IMR-90 (cell line): ENCODE measurements around the gene NUDT4B. TPM values are rescaled to one million over a fixed set of nuclear protein-coding genes. Genes with fewer than 3 reads are reported as not detected.
A peak's percentile ranks its signal among the peaks of the same experiment; 100 is the strongest.
"Not testable (repeated sequence)": the region's sequence is repeated elsewhere in the genome, so short reads cannot be mapped to it uniquely, and the experiment has no call there.

ENCODE experiments used
- ATAC-seq: fragments of 200-7000 bp; cut with Tn5 transposase; 2 replicates; pipeline ENCODE4 v1.9.1; 2020; ENCODE audit warnings: low read depth, mild to moderate bottlenecking, moderate library complexity
- BruUV-seq: library from RNA; stranded (reverse); fragments of 400-500 nt; replicated peaks from 2 replicates; lab custom pipeline; 2021; lab: Mats Ljungman, UMichigan
- CTCF ChIA-PET: fragments of 300-600 bp; formaldehyde crosslinking; extraction: SDS; loops from one replicate; lab custom pipeline; 2021; ENCODE audit warnings: antibody characterized with exemption; lab: Yijun Ruan, JAX
- POLR2A ChIA-PET: fragments of 300-600 bp; sonication (Branson Sonifier 250); formaldehyde crosslinking; loops from one replicate; lab custom pipeline; 2022; ENCODE audit warnings: antibody characterized with exemption; ENCODE audit not compliant: unreplicated experiment; lab: Charles Lee
- DNase-seq: peaks from one replicate; pipeline ENCODE4 v3.0.0; 2013
- H2AFZ ChIP-seq: replicated peaks from 2 replicates; pipeline ENCODE3; 2013; ENCODE audit warnings: low read length, mild to moderate bottlenecking; ENCODE audit not compliant: poor library complexity
- H2AK5ac ChIP-seq: 2 replicates; pipeline ENCODE4 v1.6.1; 2013; ENCODE audit warnings: low read depth, low read length, inconsistent platforms
- H2AK9ac ChIP-seq: replicated peaks from 2 replicates; pipeline ENCODE3; 2013; ENCODE audit warnings: mild to moderate bottlenecking, low read depth, low read length, moderate library complexity; ENCODE audit not compliant: poor library complexity
- H2BK120ac ChIP-seq: 2 replicates; pipeline ENCODE4 v1.6.1; 2013; ENCODE audit warnings: low read depth, low read length, inconsistent platforms
- H2BK15ac ChIP-seq: 3 replicates; pipeline ENCODE4 v1.6.1; 2013; ENCODE audit warnings: low read depth, low read length, inconsistent platforms
- H2BK20ac ChIP-seq: 2 replicates; pipeline ENCODE4 v1.6.1; 2013; ENCODE audit warnings: low read depth, mild to moderate bottlenecking, inconsistent platforms, low read length, moderate library complexity
- H2BK5ac ChIP-seq: 2 replicates; pipeline ENCODE4 v1.6.1; 2013; ENCODE audit warnings: mild to moderate bottlenecking, low read depth, low read length, inconsistent platforms; ENCODE audit not compliant: poor library complexity, severe bottlenecking
- H3K14ac ChIP-seq: replicated peaks from 2 replicates; pipeline ENCODE4 v1.6.1; 2013; ENCODE audit warnings: low read depth, low read length, inconsistent platforms
- H3K18ac ChIP-seq: 2 replicates; pipeline ENCODE4 v1.6.1; 2013; ENCODE audit warnings: low read depth, low read length, control low read depth
- H3K23ac ChIP-seq: 2 replicates; pipeline ENCODE4 v1.6.1; 2013; ENCODE audit warnings: low read depth, low read length, inconsistent platforms
- H3K27ac ChIP-seq: 2 replicates; pipeline ENCODE4 v1.5.1; 2013; ENCODE audit warnings: mild to moderate bottlenecking, control low read depth, low read length; ENCODE audit not compliant: insufficient read depth
- H3K27me3 ChIP-seq: 2 replicates; pipeline ENCODE4 v1.6.1; 2013; ENCODE audit warnings: low read length; ENCODE audit not compliant: control insufficient read depth, insufficient read depth
- H3K36me3 ChIP-seq: 2 replicates; pipeline ENCODE4 v1.6.1; 2013; ENCODE audit warnings: low read length, mixed read lengths; ENCODE audit not compliant: control insufficient read depth, insufficient read depth
- H3K4ac ChIP-seq: 2 replicates; pipeline ENCODE4 v1.6.1; 2013; ENCODE audit warnings: low read depth, low read length, inconsistent platforms
- H3K4me1 ChIP-seq: 2 replicates; pipeline ENCODE4 v1.6.1; 2013; ENCODE audit warnings: low read length, mixed read lengths; ENCODE audit not compliant: control insufficient read depth, insufficient read depth
- H3K4me2 ChIP-seq: 2 replicates; pipeline ENCODE4 v1.6.1; 2013; ENCODE audit warnings: low read depth, mild to moderate bottlenecking, control low read depth, low read length, moderate library complexity
- H3K4me3 ChIP-seq: 2 replicates; pipeline ENCODE4 v1.5.1; 2013; ENCODE audit warnings: low read depth, mild to moderate bottlenecking, control low read depth, low read length, moderate library complexity; ENCODE audit not compliant: insufficient read depth
- H3K56ac ChIP-seq: 2 replicates; pipeline ENCODE4 v1.6.1; 2013; ENCODE audit warnings: low read length, inconsistent platforms; ENCODE audit not compliant: insufficient read depth; ENCODE audit errors: extremely low read depth
- H3K79me1 ChIP-seq, 2 experiments: 2 replicates each; pipeline ENCODE4 v1.6.1; 2013; ENCODE audit warnings: low read length in 2 of 2, inconsistent platforms in 1 of 2, low read depth in 1 of 2
- H3K9ac ChIP-seq: 2 replicates; pipeline ENCODE4 v1.6.1; 2013; ENCODE audit warnings: low read depth, low read length, control low read depth
- H3K9me1 ChIP-seq: 2 replicates; pipeline ENCODE4 v1.6.1; 2013; ENCODE audit warnings: low read length, inconsistent platforms; ENCODE audit not compliant: insufficient read depth
- H3K9me3 ChIP-seq: 2 replicates; pipeline ENCODE4 v1.6.1; 2013; ENCODE audit warnings: low read length; ENCODE audit not compliant: control insufficient read depth, insufficient read depth
- H4K20me1 ChIP-seq: 2 replicates; pipeline ENCODE4 v1.6.1; 2013; ENCODE audit warnings: low read length, inconsistent platforms; ENCODE audit not compliant: insufficient read depth
- H4K5ac ChIP-seq: 2 replicates; pipeline ENCODE4 v1.6.1; 2013; ENCODE audit warnings: mild to moderate bottlenecking, low read depth, low read length, control low read depth
- H4K8ac ChIP-seq, 2 experiments: 2 replicates each; pipeline ENCODE4 v1.6.1; 2013; ENCODE audit warnings: low read depth in 2 of 2, low read length in 2 of 2, control low read depth in 1 of 2, inconsistent platforms in 1 of 2
- H4K91ac ChIP-seq: 2 replicates; pipeline ENCODE4 v1.6.1; 2013; ENCODE audit warnings: low read depth, low read length, inconsistent platforms; ENCODE audit not compliant: insufficient read depth
- WGBS, 2 experiments: methylation state at CpG; one replicate each; pipeline versions ENCODE4 v1.1.5 to v1.1.7; 2013; ENCODE audit warnings: missing lambda C conversion rate in 2 of 2; ENCODE audit not compliant: insufficient read length in 1 of 2; ENCODE audit errors: extremely low coverage in 2 of 2; 5-methylcytosine and 5-hydroxymethylcytosine counted together
- dilution Hi-C: fragments of 300-500 bp; cut with HindIII; formaldehyde crosslinking; loops from one replicate; pipeline ENCODE4 v1.14.3; 2018; ENCODE audit warnings: low sequenced_read_pairs; ENCODE audit not compliant: unreplicated experiment
- in situ Hi-C: fragments of 300-500 bp; cut with MboI; formaldehyde crosslinking; loops from 3 replicates; pipeline ENCODE4 v1.14.3; 2019; ENCODE audit warnings: low sequenced_read_pairs, inconsistent platforms, mixed read lengths
- intact Hi-C: fragments of 100-400 bp; cut with micrococcal nuclease; formaldehyde crosslinking; loops from 2 replicates; pipeline ENCODE4 v1.10.0; 2022
- polyA plus RNA-seq, 3 experiments: library from polyadenylated mRNA; depleted of rRNA; stranded (reverse); fragments of >200 nt; gene quantifications; 2 replicates each; pipeline ENCODE4 v1.2.3, GENCODE V29; 2012; ENCODE audit warnings: low replicate concordance in 1 of 3
- total RNA-seq: library from RNA; depleted of rRNA; stranded (reverse); fragments of >200 nt; gene quantifications from 2 replicates; pipeline ENCODE4 v1.2.3, GENCODE V29; 2012

The NUDT4B gene
- total and polyA plus RNA-seq, 2 of the 4 experiments (the other 2 are of a cell fraction) = 10.6 to 19.9 TPM

GRCh38 chr1:148749335-148749681, 734 bp downstream of the NUDT4B start:
- H4K20me1 ChIP-seq = not testable (repeated sequence)

DNA sequence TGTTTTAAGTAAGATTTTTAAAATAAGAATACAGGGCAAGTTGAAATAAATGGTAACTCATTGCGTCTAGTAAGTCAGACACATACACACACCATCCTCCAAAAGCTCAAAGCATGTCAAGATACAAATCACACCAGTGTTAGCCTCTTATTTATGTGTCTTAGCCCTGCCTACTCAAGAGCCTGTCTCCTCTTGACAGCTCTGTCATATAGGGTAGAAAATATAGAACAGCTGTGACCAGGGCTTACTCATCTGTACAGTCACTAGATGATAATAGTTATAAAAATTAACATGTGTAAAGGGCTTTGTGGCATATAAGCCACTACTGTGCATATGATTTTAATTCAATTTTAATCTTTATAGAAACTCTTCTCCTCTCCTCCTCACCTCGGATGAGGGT, 7.7 kb downstream of the NUDT4B start:
- H3K79me1 ChIP-seq, POLR2A ChIA-PET, H3K4me1 ChIP-seq, CTCF ChIA-PET, H3K27ac ChIP-seq, H3K14ac ChIP-seq, H4K20me1 ChIP-seq, H4K5ac ChIP-seq, H3K9me1 ChIP-seq, intact Hi-C loops, H3K4ac ChIP-seq, H3K27me3 ChIP-seq, DNase-seq, H3K9me3 ChIP-seq, H2BK5ac ChIP-seq, H3K18ac ChIP-seq, H3K4me3 ChIP-seq, H2AK5ac ChIP-seq, H2AFZ ChIP-seq, H2BK20ac ChIP-seq, in situ Hi-C loops, H3K36me3 ChIP-seq, H2BK15ac ChIP-seq, H3K9ac ChIP-seq, H2AK9ac ChIP-seq, H2BK120ac ChIP-seq, dilution Hi-C loops, H3K4me2 ChIP-seq, H4K8ac ChIP-seq, H4K91ac ChIP-seq, H3K56ac ChIP-seq, BruUV-seq, H3K23ac ChIP-seq: not testable (repeated sequence)
- WGBS, 2 experiments = no CpG with 5 or more reads among the region's 2 CpGs
- ATAC-seq = peak; percentile 13; the same call in 1 of the 2 replicates

More at GRCh38 chr1:148749335-148749681, 734 bp downstream of the NUDT4B start:
- H3K4ac ChIP-seq, POLR2A ChIA-PET, H3K27me3 ChIP-seq, H3K4me3 ChIP-seq, H2BK120ac ChIP-seq, H3K9me3 ChIP-seq, intact Hi-C loops, H3K9ac ChIP-seq, H2AK5ac ChIP-seq, dilution Hi-C loops, H2AFZ ChIP-seq, H4K91ac ChIP-seq, H3K4me1 ChIP-seq, H2BK5ac ChIP-seq, H3K9me1 ChIP-seq, H3K79me1 ChIP-seq, H3K23ac ChIP-seq, CTCF ChIA-PET, H3K4me2 ChIP-seq, H2BK20ac ChIP-seq, H3K56ac ChIP-seq, H2AK9ac ChIP-seq, H3K36me3 ChIP-seq, DNase-seq, in situ Hi-C loops, H3K14ac ChIP-seq, H3K27ac ChIP-seq, H2BK15ac ChIP-seq, H4K5ac ChIP-seq, H4K8ac ChIP-seq, H3K18ac ChIP-seq: not testable (repeated sequence)
- ATAC-seq = peak; percentile 87
- TSS peak; percentile 63 for BruUV-seq
- WGBS, 2 experiments = no CpG with 5 or more reads among the region's 5 CpGs
